ENCODE measurements around the gene DRG2. TPM values are rescaled to one million over a fixed set of nuclear protein-coding genes. Genes with fewer than 3 reads are reported as not detected.
A peak's percentile ranks its signal among the peaks of the same experiment; 100 is the strongest.

Gene DRG2
- 20.4 TPM for total RNA-seq

DNA sequence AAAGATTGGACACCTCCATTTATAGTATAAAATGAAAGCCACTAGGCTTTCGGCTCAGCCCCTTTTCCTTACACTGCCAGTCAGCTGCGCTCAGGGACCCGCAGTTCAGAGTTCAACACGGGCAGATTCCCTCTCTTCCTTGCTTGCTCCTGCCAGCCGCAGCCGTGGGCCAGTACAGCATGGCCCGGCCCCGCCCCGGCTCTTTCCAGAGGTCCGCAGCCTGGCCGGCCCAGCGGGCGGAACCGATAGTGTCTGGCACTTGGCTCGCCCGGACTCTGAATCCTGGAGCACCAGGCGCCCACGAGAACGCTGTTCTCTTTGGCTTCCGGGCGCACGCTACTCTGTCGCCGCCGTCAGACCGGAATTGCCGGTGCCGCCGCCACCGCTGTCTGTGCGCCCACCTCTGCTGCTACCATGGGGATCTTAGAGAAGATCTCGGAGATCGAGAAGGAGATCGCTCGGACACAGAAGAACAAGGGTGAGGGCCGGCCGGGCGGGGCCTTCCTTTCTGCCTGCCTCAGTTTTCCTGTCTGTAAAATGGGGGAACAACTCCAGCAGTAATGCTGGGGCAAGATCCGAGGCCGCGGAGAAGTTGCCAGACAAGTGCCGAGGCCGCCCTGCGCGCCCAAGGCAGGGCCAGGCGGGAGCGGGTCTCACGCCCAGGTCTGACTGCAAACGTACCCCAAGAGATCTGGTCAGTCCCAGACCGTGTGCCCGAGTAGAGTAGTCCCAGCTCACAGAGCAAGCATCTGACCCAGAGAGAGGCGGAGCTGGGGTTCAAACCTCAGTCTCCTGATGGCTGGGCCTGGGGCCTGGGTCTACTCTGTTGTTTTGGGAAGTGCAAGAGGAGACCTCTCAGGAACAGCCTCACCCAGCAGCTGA, at the start of gene DRG2:
DRG2 (plus strand) TSS at position 339 of the 882 bp plus-strand sequence; CDS start at position 415, 76 bp downstream.
- peak; percentile 89 for DNase-seq

DNA sequence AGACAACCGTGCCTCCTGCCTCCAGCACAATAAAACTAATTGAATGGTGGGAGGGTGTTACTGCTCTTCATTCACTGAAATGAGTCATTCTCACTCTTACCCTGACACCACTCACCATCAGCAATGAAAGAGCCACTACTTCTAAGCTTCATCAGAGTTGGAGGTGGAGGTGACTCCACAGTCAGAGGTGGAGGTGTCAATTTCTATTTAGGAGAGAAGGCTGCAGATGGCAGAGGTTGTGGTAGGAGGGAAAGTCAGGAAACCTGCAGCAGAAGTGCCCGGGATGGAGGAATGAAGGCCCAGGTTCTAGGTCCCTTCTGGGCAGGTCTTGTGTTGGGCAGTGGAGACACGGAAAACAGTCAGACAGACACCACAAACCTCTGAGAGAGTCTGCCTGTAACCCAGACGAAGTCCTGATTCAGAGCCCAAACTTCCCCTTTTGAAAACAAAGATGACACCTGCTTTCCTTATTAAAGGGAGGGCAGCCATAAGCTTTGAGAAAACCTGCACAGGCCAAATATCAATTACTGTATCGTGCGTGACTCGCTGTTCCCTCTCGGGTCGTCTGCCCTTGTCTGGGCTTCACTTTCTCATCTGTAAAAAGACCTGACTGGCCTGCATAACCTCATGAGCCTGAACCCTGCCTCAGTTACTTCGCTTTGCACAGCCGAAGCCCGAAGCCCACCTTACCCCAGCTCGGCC, 49.4 kb upstream of the DRG2 start:
- no peak for DNase-seq

DNA sequence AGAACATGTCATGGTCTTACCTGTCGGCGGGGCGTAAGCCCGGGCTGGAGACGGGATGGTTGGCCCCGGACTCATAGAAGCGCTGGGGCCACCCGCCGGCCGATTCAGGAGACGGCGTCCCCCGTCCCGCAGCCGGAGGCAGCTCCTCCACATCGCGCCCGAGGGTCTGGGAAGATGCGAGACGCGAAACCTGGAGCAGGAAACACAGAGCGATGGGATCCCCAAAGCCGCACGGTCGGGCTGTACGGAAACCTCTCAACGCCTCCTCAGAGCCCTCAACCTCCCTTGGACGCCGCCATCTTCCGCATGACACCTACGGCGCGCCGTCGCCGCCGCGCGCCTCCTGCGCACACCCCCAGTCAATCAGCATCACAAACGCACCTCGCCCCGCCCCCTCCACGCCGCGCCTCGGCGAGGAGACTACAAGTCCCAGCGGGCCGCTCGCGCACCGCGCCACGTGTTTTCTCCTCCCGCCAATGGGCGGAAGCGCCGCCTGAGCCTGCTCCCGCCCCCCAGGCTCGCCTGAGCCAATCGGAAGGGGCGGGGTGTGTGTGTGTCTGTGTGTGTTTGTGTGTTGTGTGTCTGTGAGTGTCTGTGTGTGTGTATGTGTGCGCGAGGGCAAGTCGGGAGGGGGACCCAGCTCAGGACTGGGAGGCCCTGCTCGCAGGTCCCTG, 48.8 kb upstream of the DRG2 start, which contains the start of the genes ATPAF2 and GID4:
ATPAF2 (minus strand) TSS at position 308 of the 674 bp plus-strand sequence; CDS start at position 153, 155 bp downstream.
GID4 (plus strand) TSS at position 548 of the 674 bp plus-strand sequence; CDS start at position 605, 57 bp downstream.
- peak; percentile 99 for DNase-seq

DNA sequence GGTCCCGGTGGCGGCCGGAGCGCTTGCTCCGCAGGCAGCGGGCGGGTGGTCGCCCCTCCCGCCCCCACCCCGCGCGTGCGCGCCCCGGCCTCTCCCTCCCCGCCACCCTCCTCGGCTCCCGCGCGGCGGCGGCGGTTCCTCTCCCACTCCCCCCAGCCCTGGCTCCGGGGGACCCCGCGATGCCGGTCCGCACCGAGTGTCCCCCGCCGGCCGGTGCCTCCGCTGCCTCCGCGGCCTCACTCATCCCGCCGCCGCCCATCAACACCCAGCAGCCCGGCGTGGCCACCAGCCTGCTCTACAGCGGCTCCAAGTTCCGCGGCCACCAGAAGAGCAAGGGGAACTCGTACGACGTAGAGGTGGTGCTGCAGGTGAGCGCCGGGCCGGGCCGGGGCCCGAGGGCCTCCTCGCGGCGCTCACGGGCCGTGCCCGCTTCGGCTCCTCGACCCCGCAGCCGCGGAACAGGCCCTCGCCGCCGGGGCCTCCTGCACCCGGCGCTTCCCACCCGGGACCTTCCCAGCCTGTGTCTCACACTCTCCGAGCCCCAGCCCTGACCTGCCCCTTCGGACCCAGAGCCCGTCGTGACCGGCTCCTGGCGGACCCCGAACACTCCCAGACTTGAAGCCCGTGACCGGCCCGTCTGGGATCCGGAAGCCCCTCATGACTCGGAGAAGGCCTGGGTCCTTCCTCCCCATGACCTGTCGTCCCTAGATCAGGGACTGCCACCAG, 48.0 kb upstream of the DRG2 start:
- no peak for DNase-seq

GRCh38 chr17:18040261-18040858, 47.4 kb upstream of the DRG2 start:
- DNase-seq, result no peak

- no peak for DNase-seq
These were observed 46.0 kb upstream of the DRG2 start for GRCh38 chr17:18041776-18042175.

- DNase-seq, result no peak
These were observed 44.8 kb upstream of the DRG2 start for GRCh38 chr17:18042983-18043382.

DNA sequence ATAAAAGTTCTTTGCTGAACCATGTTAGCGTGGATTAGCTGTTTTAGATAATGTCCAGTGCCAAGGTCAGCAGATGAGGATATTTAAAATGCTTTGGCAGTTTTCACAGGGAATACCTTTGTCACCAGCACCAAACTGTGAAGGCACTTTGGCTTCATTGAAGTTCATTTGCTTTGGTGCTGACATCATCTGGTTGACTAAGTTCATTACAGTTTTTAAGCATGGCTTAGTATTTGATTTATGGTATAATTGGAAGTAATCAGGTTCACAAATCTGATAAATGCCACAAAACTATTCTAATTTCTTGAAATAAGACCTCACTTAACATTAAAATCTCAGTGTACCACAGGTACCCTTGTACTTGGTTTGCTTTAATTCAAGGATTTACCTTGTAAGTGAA, 44.3 kb upstream of the DRG2 start:
- no peak for DNase-seq

DNA sequence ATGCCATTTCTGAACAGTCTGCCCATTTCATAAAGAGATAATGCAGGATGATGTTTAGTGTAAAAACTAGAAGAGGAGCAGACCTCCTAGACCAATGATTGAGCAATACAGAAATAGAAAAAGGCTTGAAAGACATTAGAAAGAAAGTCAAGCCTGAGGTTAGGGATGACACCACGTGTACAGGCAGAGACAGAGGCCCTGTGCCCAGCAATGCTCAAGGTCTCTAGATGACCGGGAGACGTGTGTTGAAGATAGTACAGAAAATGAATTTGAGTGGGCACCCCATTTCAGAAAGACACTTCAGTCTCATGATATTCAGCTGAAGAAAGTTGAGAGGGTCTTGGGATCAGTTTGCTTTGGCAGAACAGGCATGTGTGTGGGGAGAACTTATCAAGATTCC, 43.1 kb upstream of the DRG2 start:
- no peak for DNase-seq

DNA sequence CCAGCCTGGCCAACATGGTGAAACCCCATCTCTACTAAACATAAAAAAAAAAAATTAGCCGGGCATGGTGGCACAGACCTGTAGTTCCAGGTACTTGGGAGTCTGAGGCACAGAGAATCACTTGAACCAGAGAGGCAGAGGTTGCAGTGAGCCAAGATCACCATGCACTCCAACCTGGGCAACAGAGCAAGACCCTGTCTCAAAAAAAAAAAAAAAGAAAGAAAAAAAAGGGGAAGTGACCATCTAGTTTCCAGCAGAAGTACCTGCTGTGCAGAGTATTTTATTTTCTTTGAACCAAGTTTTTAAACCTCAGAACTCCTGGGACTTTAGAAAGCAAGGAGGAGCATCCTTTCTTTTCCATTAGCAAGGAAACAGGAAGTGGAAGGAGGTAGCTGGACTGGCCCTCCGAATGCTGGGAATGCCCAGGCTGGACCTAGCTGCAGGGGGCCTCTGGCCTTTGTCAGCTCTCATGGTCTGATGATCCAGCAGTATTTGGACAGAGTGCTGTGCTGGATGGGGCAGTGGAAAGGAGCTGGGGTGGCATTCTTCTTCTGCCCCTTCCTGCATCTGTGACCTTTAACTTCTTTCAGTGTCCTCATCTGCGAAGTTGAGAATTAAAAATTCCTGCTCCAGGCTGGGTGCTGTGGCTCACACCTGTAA, 41.9 kb upstream of the DRG2 start:
- DNase-seq, result no peak

- DNase-seq, result no peak
These were observed 32.2 kb upstream of the DRG2 start for GRCh38 chr17:18055597-18055996.

GRCh38 chr17:18056214-18056613, 31.5 kb upstream of the DRG2 start:
- no peak for DNase-seq

- no peak for DNase-seq
These were observed 28.5 kb upstream of the DRG2 start for GRCh38 chr17:18059283-18059682.

DNA sequence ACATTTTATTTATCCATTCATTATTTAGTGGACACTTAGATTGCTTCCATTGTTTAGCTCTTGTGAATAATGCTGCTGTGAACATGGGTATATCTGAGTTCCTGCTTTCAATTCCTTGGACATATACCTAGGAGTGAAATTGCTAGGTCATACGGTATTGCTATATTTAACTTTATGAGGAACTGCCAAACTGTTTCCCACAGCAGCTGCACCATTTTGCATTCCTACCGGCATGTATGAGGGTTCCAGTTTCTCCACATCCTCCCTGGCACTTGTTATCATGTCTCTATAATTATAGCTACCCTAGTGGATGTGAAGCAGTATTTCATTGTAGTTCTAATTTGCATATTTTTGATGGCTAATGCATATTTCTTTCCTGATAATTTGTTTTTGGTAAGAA, 23.7 kb upstream of the DRG2 start:
- DNase-seq, result no peak

- no peak for DNase-seq
These were observed 22.2 kb upstream of the DRG2 start for GRCh38 chr17:18065546-18065945.

GRCh38 chr17:18066866-18067265, 20.9 kb upstream of the DRG2 start:
- no peak for DNase-seq

GRCh38 chr17:18069101-18069500, 18.6 kb upstream of the DRG2 start:
- DNase-seq, result no peak

- DNase-seq, result no peak
These were observed 16.8 kb upstream of the DRG2 start for GRCh38 chr17:18070861-18071340.

DNA sequence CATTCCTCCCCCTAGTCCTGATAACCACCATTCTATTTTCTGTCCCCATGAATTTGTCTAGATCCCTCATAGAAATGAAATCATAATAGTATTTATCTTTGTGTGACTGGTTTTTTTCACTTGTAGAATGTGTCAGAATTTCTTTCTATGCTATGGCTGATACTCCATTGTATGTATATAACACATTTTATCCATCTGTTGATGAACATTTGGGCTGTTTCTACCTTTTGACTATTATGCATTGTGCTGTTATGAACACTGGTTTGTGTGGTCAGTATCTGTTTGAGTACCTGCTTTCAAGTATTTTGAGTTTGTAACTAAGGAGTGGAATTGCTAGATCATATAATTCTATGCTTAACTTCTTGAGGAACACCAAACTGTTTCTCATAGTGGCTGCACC, 16.0 kb upstream of the DRG2 start:
- DNase-seq, result no peak

DNA sequence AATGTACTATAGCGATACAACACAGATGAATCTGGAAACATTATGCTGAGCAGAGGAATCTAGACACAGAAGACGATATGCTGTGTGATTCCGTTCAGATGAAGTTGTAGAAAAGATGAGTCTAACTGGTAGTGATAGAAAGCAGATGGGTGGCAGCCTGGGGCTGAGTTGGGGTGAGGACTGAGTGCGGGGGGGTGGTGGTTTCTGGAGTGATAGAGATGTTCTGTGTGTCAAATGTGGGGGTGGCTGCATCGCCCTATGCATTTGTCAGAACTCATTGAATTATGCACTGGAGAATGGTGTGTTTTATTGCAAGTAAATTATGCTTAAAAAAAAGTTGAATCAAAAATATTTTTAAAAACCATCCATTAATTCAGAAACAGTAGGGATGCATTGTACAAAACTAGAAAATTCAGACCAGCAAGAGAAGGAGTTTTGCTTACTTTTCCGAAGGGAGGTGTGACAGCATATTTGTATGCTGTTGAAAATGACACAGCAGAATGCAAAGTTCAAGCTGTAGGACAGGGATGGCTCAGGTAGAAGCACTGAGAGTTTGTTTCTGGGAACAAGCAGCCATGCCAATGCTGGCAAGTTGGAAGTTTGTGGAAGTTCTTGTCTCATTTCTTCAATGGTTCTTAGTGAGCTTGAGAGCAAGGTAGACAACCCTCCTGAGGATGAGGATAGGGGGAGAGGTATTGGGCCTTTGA, 13.0 kb upstream of the DRG2 start:
- no peak for DNase-seq
